Stimulated activated CD8-positive, alpha-beta memory T cell treated with anti-CD3 and anti-CD28 coated beads, Interleukin-12 subunit alpha, Interleukin-12 subunit beta, amount 100 ng/mL, for 24 hours (primary cell): ENCODE measurements around the gene LOXL3.

Source experiments
- DNase-seq: peaks from one replicate; pipeline ENCODE4 v3.0.0-alpha.2; 2020; ENCODE audit errors: extremely low read depth

The LOXL3 gene

DNA sequence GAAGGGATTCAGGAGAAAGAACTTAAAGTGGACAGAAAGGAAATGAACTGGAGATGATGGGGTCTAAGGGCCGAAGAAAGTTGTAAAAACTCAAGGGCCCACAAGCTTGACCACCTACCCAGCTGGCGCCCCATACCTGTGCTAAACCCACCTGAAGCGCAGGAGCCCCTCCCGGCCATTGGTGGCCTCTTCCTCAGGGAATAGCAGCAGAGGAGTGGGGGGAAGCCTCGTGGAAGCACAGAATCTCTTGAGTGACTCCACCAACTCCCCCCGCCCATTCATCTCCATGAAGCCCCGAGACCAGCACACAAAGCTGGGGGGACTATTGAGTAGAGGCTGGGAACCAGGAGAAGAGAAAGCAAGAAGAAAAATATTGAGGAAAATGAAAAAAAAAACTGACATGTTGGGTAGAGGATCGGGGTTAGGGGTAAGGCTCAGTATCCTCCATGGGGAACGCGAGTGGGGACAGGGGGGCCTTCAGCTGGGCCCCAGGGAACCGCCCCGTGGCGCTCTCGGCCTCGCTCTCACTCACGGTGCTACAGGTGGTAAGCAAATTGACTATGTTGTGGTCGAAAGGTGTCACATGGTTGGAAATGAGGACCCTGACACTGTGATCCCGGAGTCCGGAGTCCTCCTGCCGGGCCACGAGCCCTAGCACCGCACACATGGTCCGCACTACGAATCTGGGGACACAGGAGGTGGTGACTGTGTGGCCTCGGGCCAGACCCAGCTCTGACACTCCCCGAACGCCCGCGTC lies 25.0 kb downstream of the LOXL3 start:
- DNase-seq, result no peak

DNA sequence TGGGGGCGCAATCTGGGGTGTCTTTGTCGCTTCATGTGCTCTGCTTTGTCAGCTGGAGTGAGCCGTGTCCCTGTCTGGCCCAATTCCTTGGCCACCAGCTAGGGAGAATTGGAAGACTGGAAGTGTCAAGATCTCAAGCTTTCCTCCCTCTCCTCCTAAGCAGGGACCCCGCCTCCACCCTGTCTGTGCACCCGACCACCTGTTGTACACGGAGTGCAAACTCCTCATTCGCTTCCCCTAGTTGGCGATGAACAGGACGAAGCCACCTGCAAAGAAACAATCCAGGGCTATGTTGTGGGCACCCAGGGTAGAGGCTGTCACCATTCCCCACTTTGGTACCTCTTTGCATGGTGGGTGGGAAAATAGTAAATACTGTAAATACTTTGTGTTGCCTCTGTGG lies 26.0 kb downstream of the LOXL3 start:
- DNase-seq, result no peak

DNA sequence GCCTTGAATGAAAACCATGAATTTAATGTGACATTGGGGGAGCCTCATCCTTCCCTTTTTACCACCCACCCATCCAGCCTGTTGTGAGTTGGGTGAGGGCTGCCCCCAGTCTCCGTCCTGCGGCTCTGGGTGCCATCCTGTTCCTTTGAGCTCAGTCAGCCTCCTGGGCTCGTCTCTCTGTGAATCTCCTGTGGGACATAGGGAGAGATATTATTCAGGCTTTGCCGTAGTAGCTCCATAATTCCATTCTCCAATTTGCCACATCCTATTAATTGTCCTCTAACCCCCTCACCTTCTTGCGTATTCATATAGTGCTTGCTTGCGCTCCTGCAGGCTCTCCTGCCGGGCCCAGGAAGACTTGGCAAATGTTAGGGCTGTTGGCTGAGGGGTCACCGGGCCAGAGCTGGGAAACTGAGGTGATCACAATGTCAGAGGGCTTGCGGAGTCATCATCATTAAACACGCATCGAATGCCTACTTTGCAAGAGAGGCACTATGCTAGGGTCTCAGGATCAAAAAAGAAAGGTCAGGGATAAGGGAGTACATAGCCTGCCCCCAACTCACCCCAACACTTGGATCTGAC lies 27.0 kb downstream of the LOXL3 start:
- no peak for DNase-seq

DNA sequence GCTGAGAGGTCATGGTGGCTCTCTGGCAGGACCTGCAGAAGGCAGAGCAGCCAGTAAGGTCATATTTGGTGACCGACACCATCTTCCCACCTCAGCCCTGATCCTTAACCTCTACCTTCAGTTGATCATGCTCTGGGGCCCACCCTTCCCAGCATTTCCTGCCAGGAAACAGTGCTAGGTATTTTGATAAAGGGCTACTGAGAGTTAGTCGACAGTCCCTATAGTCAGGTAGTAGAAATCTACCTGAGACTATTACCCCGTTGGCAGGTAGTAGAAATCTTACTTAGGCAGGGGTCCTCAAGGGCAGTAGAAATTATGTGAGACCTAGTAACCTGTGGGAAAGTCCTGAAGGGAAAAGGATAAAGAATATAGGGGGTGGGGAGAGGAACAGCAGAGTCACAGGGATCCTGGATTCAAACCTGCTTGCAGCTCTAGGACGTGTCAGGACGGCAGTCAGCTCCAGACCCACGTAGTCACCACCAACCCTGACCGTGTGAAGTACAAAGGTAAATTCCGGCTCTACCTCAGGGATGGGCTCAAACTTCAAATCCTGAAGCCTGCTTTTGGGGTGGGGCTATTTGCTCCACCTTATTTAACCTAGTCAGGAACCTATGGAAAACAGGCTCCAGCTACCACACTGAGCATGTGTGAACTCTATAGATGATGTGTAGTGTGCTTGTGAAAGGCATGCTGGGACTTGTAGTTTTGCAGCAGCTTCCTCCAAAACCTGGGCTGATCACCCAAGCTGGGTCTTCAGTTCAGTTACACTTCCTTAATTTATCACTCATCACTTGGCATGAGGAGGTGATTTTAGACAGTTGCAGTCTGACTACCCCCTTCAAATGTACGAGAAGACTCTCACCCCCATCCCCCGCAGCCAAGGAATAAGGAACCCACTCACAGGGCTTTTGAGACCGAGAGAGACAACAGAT lies 27.8 kb downstream of the LOXL3 start, which contains the start of gene DQX1:
Gene DQX1 (minus strand): TSS at position 515 of the 932 bp plus-strand sequence. CDS start 502 bp downstream, at position 13.
- no peak for DNase-seq

DNA sequence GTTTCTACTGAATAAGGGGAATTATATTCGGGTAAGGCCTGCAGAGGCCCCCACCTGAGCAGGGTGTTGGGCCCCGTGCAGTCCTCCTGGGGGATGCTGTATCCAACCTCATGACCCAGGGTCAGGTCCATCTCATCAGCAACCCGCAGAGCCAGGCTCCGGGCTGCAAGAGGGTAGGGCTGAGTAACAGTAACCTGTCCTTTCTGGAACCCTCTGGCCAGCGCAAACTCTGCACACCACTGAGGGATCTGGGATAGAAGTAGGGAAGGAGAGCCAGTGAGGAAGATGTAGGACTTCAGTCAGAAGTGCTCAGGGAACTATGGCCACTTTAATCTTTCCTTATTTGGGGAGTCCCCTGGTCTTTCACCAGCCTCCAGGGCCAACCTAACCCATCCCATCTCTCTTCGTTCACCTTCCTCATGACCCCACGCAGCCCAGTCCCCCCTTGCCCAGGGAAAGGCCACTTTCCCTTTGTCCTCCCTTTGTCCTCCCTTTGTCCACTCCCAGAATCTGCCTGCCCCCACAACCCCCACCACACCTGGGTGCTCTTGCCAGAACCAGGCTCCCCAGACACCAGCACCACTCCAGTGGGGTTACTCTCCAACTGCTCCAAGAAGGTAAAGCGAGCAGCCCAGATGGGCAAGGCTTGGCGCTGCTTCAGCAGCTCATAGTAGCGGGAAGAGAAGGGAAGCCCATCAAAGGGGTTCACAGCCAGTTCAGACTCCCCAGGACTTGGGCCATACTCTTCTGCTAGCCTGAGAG lies 28.6 kb downstream of the LOXL3 start:
- no peak for DNase-seq

DNA sequence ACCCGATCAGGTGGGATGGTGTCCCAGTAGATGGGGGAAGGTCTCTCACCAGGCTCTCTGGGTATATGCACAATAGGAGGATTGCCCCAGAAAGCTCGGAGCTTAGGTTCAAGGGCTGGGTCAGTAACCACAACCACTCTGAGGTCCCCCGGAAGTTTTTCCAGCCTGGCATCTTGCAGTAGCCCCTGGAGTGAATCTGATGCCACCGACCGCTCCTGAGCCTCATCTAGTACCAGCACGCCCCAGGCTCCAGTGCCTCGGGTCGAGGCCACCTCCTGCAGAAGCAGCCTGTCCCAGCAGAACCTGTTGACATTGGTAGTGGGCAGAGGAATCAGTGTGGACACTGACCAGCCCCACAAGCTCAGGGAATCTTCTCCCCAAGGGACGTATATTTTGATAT lies 29.7 kb downstream of the LOXL3 start:
- no peak for DNase-seq

DNA sequence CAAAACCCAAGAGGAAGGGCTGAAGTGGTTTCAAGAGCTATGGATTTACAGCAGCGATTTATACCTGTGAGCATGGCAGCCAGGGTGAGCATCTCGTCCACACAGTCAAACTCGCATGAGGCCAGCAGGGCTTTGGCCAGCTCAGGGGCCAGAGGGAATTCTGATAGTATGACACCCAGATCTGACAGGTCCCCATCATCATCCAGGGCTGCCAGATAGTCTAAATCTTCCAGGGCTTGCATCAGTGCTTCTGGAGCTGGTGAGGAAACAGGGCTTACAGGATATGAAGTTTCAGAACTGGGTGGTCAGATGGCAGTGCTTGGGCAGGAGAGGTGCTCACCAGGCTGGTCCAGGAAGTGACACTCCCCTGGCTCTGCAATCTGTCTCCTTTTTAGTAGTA lies 31.2 kb downstream of the LOXL3 start:
- DNase-seq, result no peak

DNA sequence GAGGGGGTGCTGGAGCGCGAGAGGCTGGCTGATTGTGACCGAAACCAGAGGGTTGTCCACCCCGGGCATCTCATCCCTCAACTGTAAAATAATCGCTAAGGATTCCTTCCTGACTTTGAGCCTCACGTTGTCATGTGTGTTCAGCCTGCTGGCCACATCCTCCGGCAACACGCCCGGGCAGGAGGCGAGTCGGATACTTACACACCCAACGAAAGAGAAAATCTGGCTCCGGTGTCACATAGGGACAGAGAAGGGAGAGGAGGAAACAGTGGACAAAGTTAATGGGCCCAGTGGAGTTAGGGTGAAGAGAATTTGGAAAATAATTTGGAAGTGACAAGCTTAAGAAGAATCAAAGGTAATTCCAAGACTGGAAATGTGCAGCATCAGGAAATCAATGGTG lies 37.1 kb downstream of the LOXL3 start:
- no peak for DNase-seq

DNA sequence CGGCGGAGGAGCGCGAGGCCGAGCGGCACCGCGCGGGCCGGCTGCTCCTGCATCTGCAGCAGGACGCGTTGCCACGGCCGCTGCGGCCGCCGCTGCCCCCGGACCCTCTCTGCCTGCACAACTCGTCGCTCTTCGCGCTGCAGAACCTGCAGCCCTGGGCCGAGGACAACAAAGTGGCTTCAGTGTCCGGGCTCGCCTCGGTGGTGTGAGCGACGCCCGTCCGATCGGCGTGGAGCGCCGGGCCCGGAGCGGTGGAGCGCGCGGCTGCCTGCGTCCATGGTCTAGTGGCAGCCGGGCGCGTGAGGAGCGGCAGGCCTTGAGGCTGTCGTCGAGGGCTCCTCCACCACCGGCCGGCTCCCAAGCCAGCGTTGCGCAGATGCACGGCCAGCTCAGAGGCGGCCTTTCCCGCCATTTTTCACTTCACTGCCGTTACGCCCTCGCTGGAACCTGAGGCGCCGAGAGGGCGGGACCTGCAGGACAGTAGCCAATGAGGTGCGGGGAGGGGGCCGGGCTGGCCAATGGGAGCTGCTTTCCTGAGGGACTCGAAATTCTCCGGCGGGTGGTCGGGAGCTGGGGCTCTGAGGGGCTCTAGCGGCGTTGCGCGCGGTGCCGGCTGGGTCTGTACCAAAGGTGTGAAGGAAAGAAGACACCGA lies 37.6 kb downstream of the LOXL3 start:
- peak; percentile 69 for DNase-seq

DNA sequence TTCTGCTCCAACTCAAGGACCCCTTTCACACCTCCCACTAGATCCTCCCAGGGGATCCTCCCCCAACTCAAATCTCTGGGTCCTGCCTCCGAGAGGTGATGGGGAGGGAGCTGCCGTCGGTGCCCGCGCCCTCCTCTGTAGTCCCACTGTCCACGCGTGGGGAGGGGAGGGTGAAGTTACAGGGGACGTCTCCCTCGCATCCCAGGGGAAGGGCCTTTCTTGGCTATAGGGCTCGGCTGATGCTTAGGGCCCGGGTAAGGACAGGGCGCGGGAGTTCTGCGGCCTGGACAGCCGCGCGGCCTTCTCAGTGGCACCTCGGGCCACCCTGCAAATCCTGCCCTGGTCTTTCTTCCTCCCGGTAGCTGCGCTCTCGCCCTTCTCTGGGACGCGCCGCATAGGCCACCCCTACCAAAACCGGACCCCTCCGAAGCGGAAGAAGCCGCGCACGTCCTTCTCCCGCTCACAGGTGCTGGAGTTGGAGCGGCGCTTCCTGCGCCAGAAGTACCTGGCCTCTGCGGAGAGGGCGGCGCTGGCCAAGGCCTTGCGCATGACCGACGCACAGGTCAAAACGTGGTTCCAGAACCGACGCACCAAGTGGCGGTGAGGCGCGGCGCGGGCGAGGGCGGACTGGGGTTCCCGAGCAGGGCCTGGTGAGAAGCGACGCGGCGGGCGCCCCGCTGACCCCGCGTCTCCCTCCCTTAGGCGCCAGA lies 38.3 kb downstream of the LOXL3 start:
- DNase-seq, result no peak

DNA sequence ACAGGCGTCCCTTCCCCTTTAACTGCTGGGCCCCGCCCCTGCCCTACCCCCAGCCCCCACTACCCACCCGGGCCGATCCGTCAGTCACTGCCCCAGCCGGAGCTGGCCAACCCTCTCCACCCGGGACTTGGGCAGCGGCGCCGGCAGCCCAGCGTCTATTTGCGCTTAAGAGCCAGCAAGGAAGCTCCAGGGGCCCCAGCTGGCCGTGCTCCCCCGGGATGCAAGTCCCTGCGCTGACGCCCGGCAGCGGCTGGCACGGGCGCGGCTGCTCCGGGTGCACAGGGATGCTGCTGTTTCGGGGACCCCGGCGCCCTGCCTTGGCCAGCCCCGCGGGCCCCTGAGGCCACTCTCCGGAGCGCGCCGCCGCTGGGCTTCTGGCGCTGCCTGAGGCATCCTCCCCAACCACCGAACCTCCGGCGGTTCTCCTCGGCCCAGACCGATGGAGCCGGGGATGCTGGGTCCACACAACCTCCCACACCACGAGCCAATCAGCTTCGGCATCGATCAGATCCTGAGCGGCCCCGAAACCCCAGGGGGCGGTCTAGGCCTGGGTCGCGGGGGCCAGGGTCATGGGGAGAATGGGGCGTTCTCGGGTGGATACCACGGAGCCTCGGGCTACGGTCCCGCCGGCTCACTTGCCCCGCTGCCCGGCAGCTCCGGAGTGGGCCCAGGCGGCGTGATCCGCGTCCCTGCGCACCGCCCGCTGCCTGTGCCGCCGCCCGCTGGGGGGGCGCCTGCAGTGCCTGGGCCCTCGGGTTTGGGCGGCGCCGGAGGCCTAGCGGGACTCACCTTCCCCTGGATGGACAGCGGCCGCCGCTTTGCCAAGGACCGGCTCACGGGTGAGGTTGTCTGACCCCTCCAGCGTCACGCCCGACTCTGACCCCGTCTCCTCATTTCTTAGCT lies 39.1 kb downstream of the LOXL3 start, which contains the start of gene TLX2:
Gene TLX2 (plus strand): TSS at position 83 of the 903 bp plus-strand sequence. CDS start 357 bp downstream, at position 440.
- no peak for DNase-seq

DNA sequence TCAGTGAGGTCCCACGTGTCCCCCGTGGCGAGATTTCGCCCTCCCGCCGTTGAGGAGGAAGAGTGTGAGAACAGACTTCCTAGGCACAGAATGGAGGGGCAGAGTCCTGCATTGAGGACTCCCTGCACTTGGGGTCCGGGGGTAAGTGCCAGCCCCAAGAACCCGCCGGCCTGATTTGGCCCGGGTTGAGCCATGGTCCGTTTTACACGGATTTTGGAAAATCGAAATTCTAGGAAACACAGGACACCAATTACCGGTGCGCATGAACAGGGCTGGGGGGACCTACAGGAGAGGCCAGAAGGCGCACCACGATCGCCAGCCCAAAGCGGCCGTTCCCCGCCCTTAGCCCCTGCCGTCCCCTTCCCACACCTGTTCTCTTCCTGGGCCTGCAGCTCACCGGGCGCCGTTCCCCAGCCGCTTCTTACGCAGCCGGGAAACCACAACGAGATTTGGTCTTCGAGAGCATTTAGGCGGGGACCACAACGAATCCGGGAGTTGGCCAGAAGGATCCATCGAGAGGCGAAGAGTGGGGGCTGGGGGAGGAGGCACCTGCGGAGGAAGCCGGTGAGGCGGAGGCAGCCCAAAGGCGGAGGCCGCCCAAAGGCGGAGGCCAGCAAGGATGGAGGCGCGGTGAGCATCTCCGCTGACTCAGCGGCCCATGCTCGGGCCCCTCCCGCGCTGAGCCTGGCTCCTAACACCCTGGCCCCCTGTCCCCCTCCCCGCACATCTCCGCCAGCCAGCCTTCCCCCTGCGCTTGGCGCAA lies 40.0 kb downstream of the LOXL3 start:
- no peak for DNase-seq

DNA sequence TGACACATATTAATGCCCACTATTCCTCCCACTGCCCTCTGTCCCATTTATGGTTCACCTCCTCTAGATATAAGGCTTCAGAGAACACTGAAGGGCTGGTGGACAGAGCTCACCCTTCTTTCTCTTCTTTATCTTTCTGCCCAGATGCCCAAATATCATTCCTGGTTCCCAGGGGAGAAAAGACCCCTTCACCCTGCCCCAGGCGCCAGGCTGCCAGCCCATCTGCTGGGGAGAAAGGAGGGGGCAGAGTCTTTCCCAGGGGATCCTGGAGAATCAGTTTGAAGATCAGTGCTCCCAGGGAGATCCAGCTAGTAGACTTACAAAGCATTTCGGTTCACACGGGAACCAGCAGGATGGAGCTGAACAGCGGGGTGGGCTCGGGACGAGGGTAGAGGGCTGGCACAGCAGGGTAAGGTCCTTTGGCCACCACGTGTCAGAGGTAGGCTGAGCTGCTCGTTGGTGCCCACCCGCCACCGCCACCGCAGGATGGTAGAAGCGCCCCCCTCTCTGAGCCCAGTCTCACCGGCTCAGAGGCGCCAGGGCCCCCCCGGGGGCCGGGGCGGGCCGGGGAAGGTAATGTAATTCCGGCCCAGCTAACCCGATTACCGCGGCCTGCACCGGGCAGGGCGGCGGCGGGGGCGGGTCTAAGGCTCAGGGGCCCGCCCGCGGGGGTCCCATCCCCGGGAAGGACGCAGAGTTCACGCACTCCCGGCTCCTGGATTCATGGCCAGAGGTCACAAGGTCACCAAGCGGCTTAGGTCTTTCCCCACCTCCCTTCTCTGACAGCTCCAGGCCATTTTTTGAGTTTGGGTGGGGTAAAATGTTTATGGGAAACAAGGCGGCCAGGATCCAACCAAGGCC lies 40.8 kb downstream of the LOXL3 start:
- no peak for DNase-seq

DNA sequence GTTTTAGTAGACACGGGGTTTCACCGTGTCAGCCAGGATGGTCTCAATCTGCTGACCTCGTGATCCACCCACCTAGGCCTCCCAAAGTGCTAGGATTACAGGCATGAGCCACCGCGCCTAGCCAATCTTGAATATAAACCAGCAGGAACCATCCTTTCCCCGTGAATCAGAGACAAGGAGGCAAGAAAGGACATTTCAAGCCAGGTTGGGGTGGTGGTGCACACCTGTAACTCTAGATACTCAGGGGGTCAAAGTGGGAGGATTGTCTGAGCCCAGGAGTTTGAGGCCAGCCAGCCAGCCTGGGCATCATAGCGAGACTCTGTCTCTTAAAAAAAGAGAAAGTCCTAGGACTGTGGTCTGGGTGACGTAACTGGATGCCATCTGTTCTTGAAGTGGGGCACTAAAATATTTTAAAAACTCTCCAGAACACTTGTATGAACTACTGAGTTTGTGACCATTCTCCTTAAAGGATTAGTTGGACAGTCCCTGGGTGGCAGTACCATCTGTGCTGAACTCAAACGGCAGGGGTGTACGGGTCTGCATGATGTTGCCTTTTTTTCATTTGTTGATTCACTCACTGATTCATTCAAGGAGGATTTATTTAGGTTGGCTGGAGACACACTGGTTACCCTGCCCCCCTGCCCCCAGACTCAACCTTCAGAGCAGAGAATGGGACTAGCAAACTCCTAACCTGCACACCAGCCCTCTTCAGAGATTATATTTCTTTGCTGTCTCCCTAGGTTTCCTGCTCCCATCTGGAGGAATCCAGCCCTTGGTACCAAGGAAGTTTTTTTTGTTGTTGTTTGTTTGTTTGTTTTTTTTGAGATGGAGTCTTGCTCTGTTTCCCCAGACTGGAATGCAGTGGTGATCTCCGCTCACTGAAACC lies 42.4 kb downstream of the LOXL3 start:
- DNase-seq, result no peak

DNA sequence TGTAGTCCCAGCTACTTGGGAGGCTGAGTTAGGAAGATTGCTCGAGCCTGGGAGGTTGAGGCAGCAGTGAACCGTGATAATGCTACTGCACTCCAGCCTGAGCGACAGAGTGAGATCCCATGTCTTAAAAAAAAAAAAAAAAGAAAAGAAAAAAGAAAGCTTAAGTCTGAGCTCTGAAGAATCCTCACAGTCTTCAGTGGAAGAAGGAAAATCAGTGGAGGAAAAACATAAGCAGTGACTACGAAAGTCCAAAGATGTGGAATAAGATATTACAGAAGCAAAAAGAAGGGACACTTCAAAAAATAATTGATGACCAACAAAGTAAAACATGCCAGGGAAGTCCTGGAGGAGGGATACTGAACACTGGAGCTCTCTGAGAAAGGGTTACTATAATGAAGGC lies 43.5 kb downstream of the LOXL3 start:
- no peak for DNase-seq

DNA sequence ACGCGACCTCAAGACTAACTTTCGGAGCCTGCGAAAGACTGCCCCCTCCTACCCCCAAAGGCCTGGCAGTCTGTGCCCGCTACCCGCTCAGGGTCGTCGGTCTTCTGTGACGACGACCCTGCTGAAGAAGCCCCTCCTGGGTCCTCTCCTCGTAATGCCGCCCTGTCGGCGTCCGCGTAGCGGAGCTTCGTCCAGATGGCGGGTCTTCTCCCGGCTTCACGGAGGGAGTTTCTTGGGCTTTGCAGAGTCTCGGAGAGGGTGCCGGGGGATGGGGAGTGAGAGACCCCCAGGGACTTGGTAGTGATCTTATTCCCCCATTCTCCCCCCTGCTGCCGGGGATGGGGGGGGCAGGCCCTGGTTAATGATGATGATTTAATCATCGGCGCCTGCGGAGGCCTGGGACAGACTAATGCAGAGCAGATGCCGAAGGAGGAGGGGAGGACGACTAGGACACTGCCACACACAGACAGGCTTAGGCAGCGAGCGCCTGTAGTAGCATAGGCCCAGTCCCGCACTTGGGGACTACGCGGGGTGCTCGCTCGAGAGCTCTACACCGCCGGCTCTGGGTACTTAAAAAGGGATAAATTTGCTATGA lies 45.7 kb downstream of the LOXL3 start:
- DNase-seq, result no peak
